Nephron progenitor cell (in vitro differentiated cells): ENCODE data around the gene SSH2.
"Not testable (repeated sequence)": the region's sequence is repeated elsewhere in the genome, so short reads cannot be mapped to it uniquely, and the experiment has no call there.

ENCODE experiments used
- DNase-seq: peaks from one replicate; pipeline ENCODE4 v3.0.0; 2021
- H3K27ac Mint-ChIP-seq: 2 replicates; pipeline ENCODE4 v1.8.0; 2021; ENCODE audit warnings: mild to moderate bottlenecking, moderate library complexity, mixed read lengths
- H3K27me3 Mint-ChIP-seq: 2 replicates; pipeline ENCODE4 v1.8.0; 2021; ENCODE audit warnings: mild to moderate bottlenecking, low read depth, mixed read lengths; ENCODE audit not compliant: poor library complexity
- H3K36me3 Mint-ChIP-seq: 2 replicates; pipeline ENCODE4 v1.8.0; 2021; ENCODE audit warnings: low read depth, mixed read lengths
- H3K4me1 Mint-ChIP-seq: 2 replicates; pipeline ENCODE4 v1.8.0; 2021; ENCODE audit warnings: mixed read lengths
- H3K4me3 Mint-ChIP-seq: 2 replicates; pipeline ENCODE4 v1.8.0; 2021; ENCODE audit warnings: mild to moderate bottlenecking, moderate library complexity, mixed read lengths
- H3K9me3 Mint-ChIP-seq: 2 replicates; pipeline ENCODE4 v1.8.0; 2021; ENCODE audit warnings: mild to moderate bottlenecking, moderate library complexity, mixed read lengths
- CTCF ChIP-seq: fragments of 200-600 bp; sonication (generic); IDR thresholded peaks from 2 replicates; pipeline ENCODE4 v1.5.0; 2021; ENCODE audit warnings: antibody characterized with exemption

The SSH2 gene

GRCh38 chr17:29891131-29891530 lies 38.9 kb downstream of the SSH2 start:
- H3K36me3 Mint-ChIP-seq, result peaks cover 23% of the 10 kb centered on the region
- no peak for TF ChIP-seq CTCF

DNA sequence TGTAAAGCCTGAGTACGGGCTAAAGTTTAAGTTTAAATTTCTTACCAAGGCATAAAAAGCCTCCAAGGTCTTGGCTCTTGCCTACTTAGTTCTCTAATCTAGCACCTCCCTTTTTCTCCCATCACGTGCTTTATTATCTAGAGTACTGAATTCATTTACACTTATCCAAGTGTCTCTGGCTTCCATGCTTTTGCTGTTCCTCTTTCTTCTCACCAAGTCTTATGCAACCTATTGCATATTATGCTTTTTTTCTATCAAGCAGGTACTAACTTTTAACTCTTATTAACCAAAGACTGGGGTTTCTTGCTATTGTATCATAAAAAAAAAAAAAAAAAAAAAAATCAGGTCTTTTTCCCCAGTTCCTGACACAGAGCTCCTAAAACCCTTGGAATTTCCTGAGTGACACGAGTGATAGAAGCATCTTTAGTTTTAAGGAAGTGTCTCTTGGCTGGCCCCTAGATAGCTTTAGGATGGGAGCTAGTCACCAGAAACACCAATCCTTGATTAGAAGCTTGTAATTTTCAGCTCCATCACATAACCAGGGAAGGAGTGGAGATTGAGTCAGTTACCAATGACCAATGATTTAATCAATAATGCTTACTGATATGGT lies 44.9 kb downstream of the SSH2 start:
- Mint-ChIP-seq H3K27me3 (no peaks in the 10 kb centered on the region), H3K27ac (no peak overlapping the region), H3K4me1 (peaks cover 11% of the 10 kb centered on the region), H3K4me3 (no peak overlapping the region), H3K9me3 (no peaks in the 10 kb centered on the region), H3K36me3 (peaks cover 7% of the 10 kb centered on the region)
- DNase-seq, result no peak
- no peak for TF ChIP-seq CTCF

More at GRCh38 chr17:29891131-29891530, 38.9 kb downstream of the SSH2 start:
- Mint-ChIP-seq H3K27me3 (no peaks in the 10 kb centered on the region), H3K4me1 (no peaks in the 10 kb centered on the region), H3K27ac (no peak overlapping the region), H3K9me3 (peaks cover 7% of the 10 kb centered on the region), H3K4me3 (no peak overlapping the region)
- no peak for DNase-seq

- no peak for TF ChIP-seq CTCF
- DNase-seq, result no peak
Observed at GRCh38 chr17:29883497-29883896, 46.5 kb downstream of the SSH2 start.

GRCh38 chr17:29881256-29881655 lies 48.8 kb downstream of the SSH2 start:
- H3K9me3 Mint-ChIP-seq, result peaks cover 5% of the 10 kb centered on the region
- no peak overlapping the region for H3K4me3 Mint-ChIP-seq
- no peak overlapping the region for H3K27ac Mint-ChIP-seq
- peaks cover 3% of the 10 kb centered on the region for H3K27me3 Mint-ChIP-seq
- TF ChIP-seq CTCF, result no peak
- peaks cover 12% of the 10 kb centered on the region for H3K36me3 Mint-ChIP-seq
- DNase-seq, result no peak
- peaks cover 11% of the 10 kb centered on the region for H3K4me1 Mint-ChIP-seq

More at GRCh38 chr17:29883497-29883896, 46.5 kb downstream of the SSH2 start:
- Mint-ChIP-seq H3K4me3 (no peak overlapping the region), H3K36me3 (peaks cover 7% of the 10 kb centered on the region), H3K27me3 (no peaks in the 10 kb centered on the region), H3K9me3 (no peaks in the 10 kb centered on the region), H3K4me1 (peaks cover 11% of the 10 kb centered on the region), H3K27ac (no peak overlapping the region)

DNA sequence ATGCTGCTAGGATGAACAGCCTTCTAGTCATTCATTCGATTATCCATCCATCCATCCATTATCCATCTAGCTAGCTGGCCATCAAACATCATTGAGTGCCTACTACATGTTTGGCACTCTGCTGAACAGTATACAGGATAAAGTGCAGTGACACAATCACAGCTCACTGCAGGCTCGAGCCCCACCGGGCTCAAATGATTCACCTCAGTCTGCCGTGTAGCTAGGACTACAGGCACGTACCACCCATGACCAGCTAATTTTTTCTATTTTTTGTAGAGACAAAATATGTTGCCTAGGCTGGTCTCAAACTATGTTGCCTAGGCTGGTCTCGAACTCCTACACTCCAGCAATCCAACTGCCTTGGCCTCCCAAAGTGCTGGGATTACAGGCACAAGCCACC lies 50.0 kb downstream of the SSH2 start:
- Mint-ChIP-seq H3K36me3 (peaks cover 6% of the 10 kb centered on the region), H3K27me3 (peaks cover 3% of the 10 kb centered on the region), H3K9me3 (peaks cover 11% of the 10 kb centered on the region), H3K4me1 (peaks cover 11% of the 10 kb centered on the region), H3K4me3 (no peak overlapping the region), H3K27ac (no peak overlapping the region)
- TF ChIP-seq CTCF, result no peak
- DNase-seq, result no peak

DNA sequence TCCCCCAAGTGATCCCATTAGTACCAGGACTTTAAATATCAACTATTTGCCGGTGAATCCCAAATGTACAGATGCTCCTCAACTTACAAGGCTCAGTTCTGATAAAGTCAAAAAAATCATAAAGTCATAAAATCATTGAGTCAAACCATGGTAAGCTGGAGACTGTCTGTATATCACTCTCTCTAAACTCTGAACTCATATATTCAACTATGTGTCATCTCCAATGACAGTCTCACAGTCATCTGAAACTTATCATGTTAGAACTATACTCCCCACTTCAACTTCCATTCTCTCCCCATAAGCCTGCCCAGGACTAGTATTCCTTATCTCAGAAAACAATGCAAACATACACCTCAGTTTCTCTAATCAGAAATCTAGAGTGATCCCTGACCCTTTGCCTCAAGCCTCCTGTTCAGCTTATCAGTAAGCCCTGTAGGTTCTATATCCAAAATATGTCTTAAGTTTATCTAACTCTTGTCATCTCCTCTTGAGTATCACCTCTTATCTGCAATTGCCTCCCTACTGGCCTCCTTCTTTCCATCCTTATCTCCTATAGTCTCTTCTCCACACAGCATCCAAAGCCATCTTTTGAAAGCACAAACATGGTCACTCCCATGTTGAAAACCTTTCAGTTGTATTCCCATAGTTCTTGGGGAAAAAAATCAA lies 55.0 kb downstream of the SSH2 start:
- no peak for DNase-seq
- peaks cover 11% of the 10 kb centered on the region for H3K9me3 Mint-ChIP-seq
- peaks cover 3% of the 10 kb centered on the region for H3K27me3 Mint-ChIP-seq
- H3K27ac Mint-ChIP-seq, result no peak overlapping the region
- TF ChIP-seq CTCF, result no peak
- H3K36me3 Mint-ChIP-seq, result peaks cover 6% of the 10 kb centered on the region
- H3K4me3 Mint-ChIP-seq, result no peak overlapping the region
- peaks cover 5% of the 10 kb centered on the region for H3K4me1 Mint-ChIP-seq

DNA sequence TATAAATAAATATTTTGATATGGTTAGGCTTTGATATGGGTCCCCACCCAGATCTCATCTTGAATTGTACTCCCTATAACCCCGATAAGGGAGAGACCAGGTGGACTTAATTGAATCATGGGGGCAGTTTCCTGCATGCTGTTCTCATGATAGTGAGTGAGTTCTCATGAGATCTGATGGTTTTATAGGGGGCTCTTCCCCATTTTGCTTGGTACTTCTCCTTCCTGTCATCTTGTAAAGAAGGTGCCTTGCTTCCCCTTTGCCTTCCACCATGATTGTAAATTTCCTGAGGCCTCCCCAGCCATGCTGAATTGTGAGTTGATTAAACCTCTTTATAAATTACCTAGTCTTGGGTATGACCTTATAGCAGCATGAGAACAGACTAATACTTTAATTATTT lies 55.7 kb downstream of the SSH2 start:
- H3K36me3 Mint-ChIP-seq, H3K4me3 Mint-ChIP-seq, H3K27me3 Mint-ChIP-seq, H3K27ac Mint-ChIP-seq, H3K4me1 Mint-ChIP-seq, DNase-seq: not testable (repeated sequence)
- peaks cover 11% of the 10 kb centered on the region for H3K9me3 Mint-ChIP-seq
